ENCODE data around the gene IKBKE.

The IKBKE gene

DNA sequence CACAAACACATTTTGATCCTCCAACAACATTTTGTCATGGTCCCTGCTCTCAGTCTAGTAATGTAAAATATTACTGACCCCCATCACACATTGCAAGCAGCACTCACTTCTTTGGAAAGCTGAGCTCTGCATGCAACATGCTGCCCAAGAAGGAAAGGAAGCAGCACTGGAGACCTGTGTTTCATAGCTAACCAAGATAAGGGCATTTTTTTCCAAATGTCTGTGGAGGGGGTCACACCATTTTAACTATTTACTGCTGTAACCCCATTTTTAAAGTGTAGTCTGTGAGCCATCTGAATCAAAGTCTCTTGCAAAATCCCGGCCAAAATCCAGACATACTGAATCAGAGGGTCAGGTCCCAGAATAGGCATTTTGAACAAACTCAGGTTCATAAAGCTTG is 32.5 kb downstream of the IKBKE start:
- Histone ChIP-seq H3K9ac (ENCODE audit: insufficient read length, low read depth) (no peak overlapping the region), H3K4me3 (ENCODE audit: insufficient read length, low read depth) (no peak overlapping the region), H3K9me3 (ENCODE audit: insufficient read depth, low read length) (no peaks in the 10 kb centered on the region), H3K4me1 (ENCODE audit: insufficient read depth, insufficient read length) (peaks cover 4% of the 10 kb centered on the region), H3K36me3 (ENCODE audit: insufficient read depth, insufficient read length, low read length) (no peaks in the 10 kb centered on the region), H3K27me3 (ENCODE audit: insufficient read depth, insufficient read length) (peaks cover 29% of the 10 kb centered on the region)
- DNase-seq (ENCODE audit: low read depth, low spot score) = no peak
- TF ChIP-seq SUZ12 (IDR thresholded peaks at IDR 0.05; ENCODE audit: extremely low read depth, insufficient read depth, insufficient read length) = no peak
- no peak for TF ChIP-seq ZNF274 (IDR thresholded peaks at IDR 0.05; ENCODE audit: low read depth, low read length)
- TF ChIP-seq YY1 (IDR thresholded peaks at IDR 0.05; ENCODE audit: insufficient read depth, insufficient read length) = no peak

DNA sequence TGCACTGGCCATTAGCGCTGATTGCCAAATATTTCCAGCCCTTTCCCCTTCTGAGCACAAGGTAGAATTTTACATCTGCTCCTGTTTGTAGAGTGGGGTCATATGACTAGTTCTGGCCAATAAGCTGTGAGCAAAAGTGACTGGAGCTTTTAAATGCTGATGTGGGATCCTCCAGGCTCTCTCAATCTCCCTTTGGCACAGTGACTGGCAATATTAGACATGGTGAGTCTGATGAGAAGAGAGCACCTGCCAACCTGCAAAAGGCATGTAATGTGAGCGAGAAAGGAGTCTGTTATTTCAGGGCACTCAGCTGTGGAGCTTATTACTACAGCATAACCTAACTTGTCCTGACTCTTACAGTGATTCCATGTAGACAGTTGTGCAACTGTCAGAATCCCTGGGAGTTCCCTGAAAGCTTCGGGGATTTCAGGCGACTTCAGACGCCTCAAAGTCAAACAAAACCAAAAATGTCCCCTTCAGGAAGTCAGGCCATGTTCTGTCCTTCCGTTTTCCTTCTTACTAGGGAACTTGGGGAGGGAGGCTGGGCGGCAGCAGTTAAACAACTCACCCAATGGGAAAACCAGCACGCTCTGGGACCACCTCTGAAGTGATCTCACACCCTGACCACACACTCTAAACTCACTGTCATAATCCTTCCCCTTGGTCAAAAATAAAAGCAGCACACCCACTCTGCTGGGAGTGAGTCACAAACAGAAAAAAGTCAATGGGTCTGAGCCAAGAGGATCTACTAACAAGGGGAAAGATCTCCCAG is 33.5 kb downstream of the IKBKE start:
- H3K36me3 ChIP-seq (ENCODE audit: insufficient read depth, insufficient read length, low read length) = no peaks in the 10 kb centered on the region
- no peak overlapping the region for H3K9ac ChIP-seq (ENCODE audit: insufficient read length, low read depth)
- TF ChIP-seq SUZ12 (IDR thresholded peaks at IDR 0.05; ENCODE audit: extremely low read depth, insufficient read depth, insufficient read length) (no peak), ZNF274 (IDR thresholded peaks at IDR 0.05; ENCODE audit: low read depth, low read length) (no peak), YY1 (IDR thresholded peaks at IDR 0.05; ENCODE audit: insufficient read depth, insufficient read length) (no peak)
- peaks cover 39% of the 10 kb centered on the region for H3K27me3 ChIP-seq (ENCODE audit: insufficient read depth, insufficient read length)
- no peak for DNase-seq (ENCODE audit: low read depth, low spot score)
- no peaks in the 10 kb centered on the region for H3K9me3 ChIP-seq (ENCODE audit: insufficient read depth, low read length)
- H3K4me3 ChIP-seq (ENCODE audit: insufficient read length, low read depth) = no peak overlapping the region
- H3K4me1 ChIP-seq (ENCODE audit: insufficient read depth, insufficient read length) = peaks cover 2% of the 10 kb centered on the region

DNA sequence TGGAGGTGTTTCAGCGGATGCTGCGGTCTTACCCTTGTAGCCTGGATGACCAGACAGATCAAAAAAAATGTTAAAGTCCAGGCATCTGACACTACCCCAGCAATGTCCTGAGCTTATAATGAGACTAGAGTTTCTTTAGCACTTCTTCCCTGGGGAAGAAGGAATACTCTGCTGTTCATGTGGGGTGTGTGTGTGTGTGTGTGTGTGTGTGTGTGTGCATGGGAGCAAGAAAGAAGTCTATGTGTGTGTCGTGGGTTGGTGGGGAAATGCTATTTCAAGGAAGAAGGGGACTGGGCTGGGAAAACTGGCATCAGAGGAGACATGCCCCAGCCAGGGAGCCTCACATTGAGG is 34.1 kb downstream of the IKBKE start:
- H3K4me3 ChIP-seq (ENCODE audit: insufficient read length, low read depth) = no peak overlapping the region
- H3K36me3 ChIP-seq (ENCODE audit: insufficient read depth, insufficient read length, low read length) = no peaks in the 10 kb centered on the region
- DNase-seq (ENCODE audit: low read depth, low spot score) = no peak
- H3K9ac ChIP-seq (ENCODE audit: insufficient read length, low read depth) = no peak overlapping the region
- H3K27me3 ChIP-seq (ENCODE audit: insufficient read depth, insufficient read length) = peaks cover 44% of the 10 kb centered on the region
- TF ChIP-seq ZNF274 (IDR thresholded peaks at IDR 0.05; ENCODE audit: low read depth, low read length) = no peak
- TF ChIP-seq YY1 (IDR thresholded peaks at IDR 0.05; ENCODE audit: insufficient read depth, insufficient read length) = no peak
- TF ChIP-seq SUZ12 (IDR thresholded peaks at IDR 0.05; ENCODE audit: extremely low read depth, insufficient read depth, insufficient read length) = no peak
- peaks cover 2% of the 10 kb centered on the region for H3K4me1 ChIP-seq (ENCODE audit: insufficient read depth, insufficient read length)
- no peaks in the 10 kb centered on the region for H3K9me3 ChIP-seq (ENCODE audit: insufficient read depth, low read length)

DNA sequence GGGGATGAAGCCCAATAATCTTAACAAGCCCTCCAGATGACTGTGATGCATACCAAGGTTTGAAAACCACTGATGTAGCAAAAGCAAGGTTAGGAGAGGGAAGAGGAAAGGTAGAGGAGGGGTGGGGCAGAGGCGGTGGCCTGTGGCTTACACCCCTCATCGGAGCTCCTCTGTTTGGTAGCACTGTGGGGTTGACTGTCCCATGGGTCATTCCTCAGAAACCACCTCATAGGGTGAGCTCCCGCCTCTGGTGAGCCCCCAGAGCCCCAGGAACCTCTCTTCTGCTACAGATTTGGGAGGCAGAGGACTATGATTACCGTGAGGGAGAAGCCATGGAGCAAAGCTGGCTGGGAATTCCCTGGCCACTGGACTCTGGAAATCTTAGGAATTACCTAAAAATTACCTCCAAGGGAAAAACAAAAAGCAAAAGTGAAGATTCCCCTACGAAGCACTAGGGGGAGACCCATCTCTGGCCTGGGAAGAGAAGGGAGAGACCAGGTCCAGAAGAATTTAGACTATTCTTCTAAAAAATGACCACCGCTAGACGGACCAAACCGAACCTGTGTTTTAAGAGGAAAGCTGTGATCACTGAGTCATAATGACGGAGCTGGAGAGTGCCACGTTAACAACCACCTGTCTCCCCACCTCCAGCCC is 35.6 kb downstream of the IKBKE start:
- Histone ChIP-seq H3K9me3 (ENCODE audit: insufficient read depth, low read length) (no peaks in the 10 kb centered on the region), H3K27me3 (ENCODE audit: insufficient read depth, insufficient read length) (peaks cover 52% of the 10 kb centered on the region), H3K36me3 (ENCODE audit: insufficient read depth, insufficient read length, low read length) (no peaks in the 10 kb centered on the region), H3K9ac (ENCODE audit: insufficient read length, low read depth) (no peak overlapping the region), H3K4me1 (ENCODE audit: insufficient read depth, insufficient read length) (peaks cover 2% of the 10 kb centered on the region), H3K4me3 (ENCODE audit: insufficient read length, low read depth) (no peak overlapping the region)
- TF ChIP-seq ZNF274 (IDR thresholded peaks at IDR 0.05; ENCODE audit: low read depth, low read length) (no peak), YY1 (IDR thresholded peaks at IDR 0.05; ENCODE audit: insufficient read depth, insufficient read length) (no peak), SUZ12 (IDR thresholded peaks at IDR 0.05; ENCODE audit: extremely low read depth, insufficient read depth, insufficient read length) (no peak)
- no peak for DNase-seq (ENCODE audit: low read depth, low spot score)

DNA sequence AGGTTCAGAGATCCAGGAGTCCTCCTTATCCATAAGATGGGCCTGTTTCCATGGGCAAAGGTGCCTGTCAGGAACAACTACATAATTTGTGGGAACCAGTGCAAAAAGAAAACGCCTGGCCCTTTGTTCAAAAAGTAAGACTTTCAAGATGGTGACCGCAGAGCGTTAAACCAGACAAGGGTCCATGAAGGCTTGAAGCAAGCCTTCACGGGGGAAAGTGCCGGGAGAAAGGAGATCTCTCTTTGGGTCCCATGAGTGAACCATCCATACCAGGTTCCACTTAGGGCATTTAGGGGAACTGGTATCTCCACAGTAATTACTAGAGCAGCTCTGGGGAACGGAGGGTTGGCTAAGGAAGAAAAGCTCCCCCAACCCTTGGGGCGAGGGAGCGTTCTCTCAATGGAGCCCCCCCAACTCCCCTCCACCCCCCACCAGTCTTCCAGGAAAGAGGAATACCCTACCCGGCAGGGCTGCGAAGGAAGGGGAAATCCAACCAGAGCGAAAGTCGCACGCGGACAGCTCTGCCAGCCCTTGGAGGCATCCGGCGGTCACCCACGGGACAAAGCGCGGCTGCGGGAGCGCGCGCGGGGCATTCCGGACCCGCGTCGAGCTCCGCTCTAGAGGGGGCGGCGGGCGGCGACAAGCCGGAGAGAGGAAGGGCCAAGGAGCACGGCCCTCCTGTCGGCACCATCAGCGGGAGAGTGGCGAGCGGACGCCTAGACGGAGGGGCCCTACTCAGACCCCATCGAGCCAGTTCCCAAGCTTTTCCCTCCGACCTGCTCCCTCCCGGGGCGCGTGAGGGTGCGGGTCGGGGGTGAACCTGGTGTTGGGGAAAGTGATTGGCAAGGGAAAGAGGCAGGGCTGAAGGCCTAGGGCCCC is 36.4 kb downstream of the IKBKE start:
- Histone ChIP-seq H3K4me3 (ENCODE audit: insufficient read length, low read depth) (peak overlapping the region; percentile 45), H3K27me3 (ENCODE audit: insufficient read depth, insufficient read length) (peaks cover 52% of the 10 kb centered on the region), H3K4me1 (ENCODE audit: insufficient read depth, insufficient read length) (peaks cover 3% of the 10 kb centered on the region), H3K9ac (ENCODE audit: insufficient read length, low read depth) (peak overlapping the region; percentile 69), H3K9me3 (ENCODE audit: insufficient read depth, low read length) (no peaks in the 10 kb centered on the region), H3K36me3 (ENCODE audit: insufficient read depth, insufficient read length, low read length) (no peaks in the 10 kb centered on the region)
- no peak for DNase-seq (ENCODE audit: low read depth, low spot score)
- TF ChIP-seq SUZ12 (IDR thresholded peaks at IDR 0.05; ENCODE audit: extremely low read depth, insufficient read depth, insufficient read length) = peak; percentile 80
- TF ChIP-seq ZNF274 (IDR thresholded peaks at IDR 0.05; ENCODE audit: low read depth, low read length) = no peak

DNA sequence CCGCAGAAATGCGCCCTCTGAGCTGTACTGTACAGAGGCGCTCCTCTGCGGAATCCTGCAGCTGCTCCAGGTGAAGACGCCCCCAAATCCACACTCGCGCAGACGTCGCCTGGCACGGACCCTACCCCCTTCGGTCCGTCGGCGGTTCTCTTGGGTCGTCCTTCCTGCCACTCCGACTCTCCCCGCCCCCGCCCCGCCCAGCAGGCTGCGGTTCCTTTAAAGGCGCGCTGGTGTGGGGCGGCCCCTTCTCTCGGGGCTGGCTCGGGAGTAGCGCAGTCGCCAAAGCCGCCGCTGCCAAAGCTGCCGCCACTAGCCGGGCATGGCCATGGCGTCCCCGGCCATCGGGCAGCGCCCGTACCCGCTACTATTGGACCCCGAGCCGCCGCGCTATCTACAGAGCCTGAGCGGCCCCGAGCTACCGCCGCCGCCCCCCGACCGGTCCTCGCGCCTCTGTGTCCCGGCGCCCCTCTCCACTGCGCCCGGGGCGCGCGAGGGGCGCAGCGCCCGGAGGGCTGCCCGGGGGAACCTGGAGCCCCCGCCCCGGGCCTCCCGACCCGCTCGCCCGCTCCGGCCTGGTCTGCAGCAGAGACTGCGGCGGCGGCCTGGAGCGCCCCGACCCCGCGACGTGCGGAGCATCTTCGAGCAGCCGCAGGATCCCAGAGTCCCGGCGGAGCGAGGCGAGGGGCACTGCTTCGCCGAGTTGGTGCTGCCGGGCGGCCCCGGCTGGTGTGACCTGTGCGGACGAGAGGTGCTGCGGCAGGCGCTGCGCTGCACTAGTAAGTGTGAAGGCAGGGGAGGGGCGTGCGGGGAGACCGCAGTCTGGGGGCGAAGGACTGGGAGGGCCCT is 37.2 kb downstream of the IKBKE start, which contains the start of gene RASSF5:
TSS of gene RASSF5 (plus strand) at position 248 of the 846 bp plus-strand sequence. CDS start at position 320, 72 bp downstream.
- no peaks in the 10 kb centered on the region for H3K9me3 ChIP-seq (ENCODE audit: insufficient read depth, low read length)
- TF ChIP-seq YY1 (IDR thresholded peaks at IDR 0.05; ENCODE audit: insufficient read depth, insufficient read length) (no peak), ZNF274 (IDR thresholded peaks at IDR 0.05; ENCODE audit: low read depth, low read length) (no peak), SUZ12 (IDR thresholded peaks at IDR 0.05; ENCODE audit: extremely low read depth, insufficient read depth, insufficient read length) (no peak)
- H3K27me3 ChIP-seq (ENCODE audit: insufficient read depth, insufficient read length) = peaks cover 52% of the 10 kb centered on the region
- H3K9ac ChIP-seq (ENCODE audit: insufficient read length, low read depth) = peak within 1 kb of the TSS; percentile 69
- H3K4me1 ChIP-seq (ENCODE audit: insufficient read depth, insufficient read length) = peaks cover 3% of the 10 kb centered on the region
- DNase-seq (ENCODE audit: low read depth, low spot score) = peak; percentile 44
- no peaks in the 10 kb centered on the region for H3K36me3 ChIP-seq (ENCODE audit: insufficient read depth, insufficient read length, low read length)
- H3K4me3 ChIP-seq (ENCODE audit: insufficient read length, low read depth) = peak within 1 kb of the TSS; percentile 45

All from NT2/D1 (cell line).